Neural cell (in vitro differentiated cells): ENCODE measurements around the gene CXXC1. TPM values are rescaled to one million over a fixed set of nuclear protein-coding genes. Genes with fewer than 3 reads are reported as not detected.

Source experiments
- H2AFZ ChIP-seq: fragments of 200-600, 300-800 bp; sonication (generic), shearing (Covaris generic); 2 replicates; pipeline ENCODE4 v1.6.0; 2014; ENCODE audit warnings: low read depth, mild to moderate bottlenecking, antibody characterized with exemption, low read length, moderate library complexity
- H3F3A ChIP-seq: fragments of 200-600 bp; shearing (Covaris generic); 2 replicates; pipeline ENCODE4 v1.6.1; 2016; ENCODE audit warnings: mild to moderate bottlenecking, moderate library complexity, mixed read lengths, antibody characterized with exemption, low read length; ENCODE audit not compliant: insufficient read depth, poor library complexity, severe bottlenecking
- H3K27ac ChIP-seq: fragments of 200-600, 300-800 bp; sonication (generic), shearing (Covaris generic); 2 replicates; pipeline ENCODE4 v1.5.1; 2014; ENCODE audit warnings: mild to moderate bottlenecking, low read length, moderate library complexity
- H3K27me3 ChIP-seq: fragments of 300-800, 200-600 bp; sonication (generic), shearing (Covaris generic); 2 replicates; pipeline ENCODE4 v1.6.0; 2014; ENCODE audit warnings: mild to moderate bottlenecking, low read depth, low read length, moderate library complexity; ENCODE audit not compliant: insufficient read depth
- H3K36me3 ChIP-seq: fragments of 300-800, 200-600 bp; sonication (generic), shearing (Covaris generic); 2 replicates; pipeline ENCODE4 v1.5.1; 2014; ENCODE audit warnings: mild to moderate bottlenecking, antibody characterized with exemption, low read length, moderate library complexity; ENCODE audit not compliant: insufficient read depth
- H3K4me2 ChIP-seq: fragments of 300-800, 200-600 bp; sonication (generic), shearing (Covaris generic); 2 replicates; pipeline ENCODE4 v1.6.0; 2014; ENCODE audit warnings: mild to moderate bottlenecking, low read length
- H3K4me3 ChIP-seq: fragments of 300-800, 200-600 bp; sonication (generic), shearing (Covaris generic); 2 replicates; pipeline ENCODE4 v1.5.1; 2014; ENCODE audit warnings: mild to moderate bottlenecking, low read length, moderate library complexity
- H3K79me2 ChIP-seq: fragments of 200-600 bp; shearing (Covaris generic); replicated peaks from 2 replicates; pipeline ENCODE4 v1.6.0; 2014; ENCODE audit warnings: mild to moderate bottlenecking, low read length, moderate library complexity; ENCODE audit not compliant: insufficient read depth
- H3K9ac ChIP-seq: fragments of 300-800, 200-600 bp; sonication (generic), shearing (Covaris generic); 2 replicates; pipeline ENCODE4 v1.6.1; 2016; ENCODE audit warnings: mild to moderate bottlenecking, low read length, mixed read lengths
- H3K9me2 ChIP-seq: fragments of 200-600 bp; shearing (Covaris generic); 2 replicates; pipeline ENCODE4 v1.6.1; 2016; ENCODE audit warnings: mild to moderate bottlenecking, low read length, mixed read lengths; ENCODE audit not compliant: insufficient read depth
- H3K9me3 ChIP-seq: fragments of 200-600, 300-800 bp; sonication (generic), shearing (Covaris generic); 2 replicates; pipeline ENCODE4 v1.6.1; 2016; ENCODE audit warnings: mild to moderate bottlenecking, mixed run types, low read length, moderate library complexity, mixed read lengths
- H4K20me1 ChIP-seq: fragments of 200-600 bp; shearing (Covaris generic); 2 replicates; pipeline ENCODE4 v1.6.1; 2016; ENCODE audit warnings: mild to moderate bottlenecking, mixed run types; ENCODE audit not compliant: insufficient read depth
- EP300 ChIP-seq: fragments of 450-650 bp; conservative IDR thresholded peaks from 2 replicates; pipeline ENCODE4 v1.6.1; 2014; ENCODE audit warnings: antibody characterized with exemption, mild to moderate bottlenecking, moderate library complexity; ENCODE audit not compliant: poor library complexity, severe bottlenecking
- EZH2 ChIP-seq: fragments of 200-600, 300-800 bp; shearing (Covaris generic), sonication (generic); IDR thresholded peaks from 2 replicates; pipeline ENCODE4 v1.6.1; 2014; ENCODE audit warnings: antibody characterized with exemption, low read length, borderline replicate concordance, mild to moderate bottlenecking; ENCODE audit not compliant: insufficient read depth, poor library complexity, severe bottlenecking
- MXI1 ChIP-seq: fragments of 450-650 bp; conservative IDR thresholded peaks from 2 replicates; pipeline ENCODE4 v1.6.1; 2014; ENCODE audit warnings: antibody characterized with exemption, mild to moderate bottlenecking; ENCODE audit not compliant: poor library complexity, severe bottlenecking
- POLR2AphosphoS5 ChIP-seq: IDR thresholded peaks from 2 replicates; pipeline ENCODE4 v1.6.1; 2012
- RAD21 ChIP-seq: fragments of 450-650 bp; conservative IDR thresholded peaks from 2 replicates; pipeline ENCODE4 v1.6.1; 2014; ENCODE audit warnings: antibody characterized with exemption, mild to moderate bottlenecking, moderate library complexity
- REST ChIP-seq: IDR thresholded peaks from 2 replicates; pipeline ENCODE4 v1.6.1; 2012; ENCODE audit warnings: borderline replicate concordance
- SMC3 ChIP-seq: fragments of 450-650 bp; conservative IDR thresholded peaks from 2 replicates; pipeline ENCODE4 v1.6.1; 2014; ENCODE audit warnings: antibody characterized with exemption, mild to moderate bottlenecking, moderate library complexity; ENCODE audit not compliant: poor library complexity
- TAF1 ChIP-seq: IDR thresholded peaks from 2 replicates; pipeline ENCODE4 v1.6.1; 2012; ENCODE audit warnings: low read depth
- polyA plus RNA-seq: library from polyadenylated mRNA; depleted of rRNA; stranded (reverse); fragments of >200 nt; gene quantifications from 2 replicates; pipeline ENCODE4 v1.2.3, GENCODE V29; 2014
- TF ChIP-seq, protein P1 (sequence below): fragments of 450-650 bp; IDR thresholded peaks from 2 replicates; pipeline ENCODE4 v1.5.1; 2014; ENCODE audit warnings: antibody characterized with exemption, mild to moderate bottlenecking, moderate library complexity; ENCODE audit not compliant: poor library complexity, severe bottlenecking

CXXC1 gene
- polyA plus RNA-seq, 1 donor from 2014 or later = 99.8 TPM

GRCh38 chr18:50279752-50280151 lies 7.7 kb downstream of the CXXC1 start:
- Histone ChIP-seq H3K79me2 (peaks cover 26% of the 10 kb centered on the region), H2AFZ (no peak overlapping the region), H3K27ac (no peak overlapping the region), H3K4me3 (peak overlapping the region; percentile 82), H3K9me3 (no peaks in the 10 kb centered on the region), H3K4me2 (peak overlapping the region; percentile 77), H4K20me1 (no peaks in the 10 kb centered on the region), H3K9me2 (no peaks in the 10 kb centered on the region), H3F3A (no peaks in the 10 kb centered on the region), H3K9ac (no peak overlapping the region), H3K27me3 (no peaks in the 10 kb centered on the region), H3K36me3 (no peaks in the 10 kb centered on the region)
- no peak for TF ChIP-seq SMC3
- TF ChIP-seq EZH2 = no peak
- TF ChIP-seq TAF1 = no peak
- no peak for TF ChIP-seq RAD21
- TF ChIP-seq POLR2AphosphoS5 = no peak
- no peak for TF ChIP-seq EP300
- TF ChIP-seq REST = no peak
- no peak for TF ChIP-seq MXI1
- TF ChIP-seq, protein P1, sequence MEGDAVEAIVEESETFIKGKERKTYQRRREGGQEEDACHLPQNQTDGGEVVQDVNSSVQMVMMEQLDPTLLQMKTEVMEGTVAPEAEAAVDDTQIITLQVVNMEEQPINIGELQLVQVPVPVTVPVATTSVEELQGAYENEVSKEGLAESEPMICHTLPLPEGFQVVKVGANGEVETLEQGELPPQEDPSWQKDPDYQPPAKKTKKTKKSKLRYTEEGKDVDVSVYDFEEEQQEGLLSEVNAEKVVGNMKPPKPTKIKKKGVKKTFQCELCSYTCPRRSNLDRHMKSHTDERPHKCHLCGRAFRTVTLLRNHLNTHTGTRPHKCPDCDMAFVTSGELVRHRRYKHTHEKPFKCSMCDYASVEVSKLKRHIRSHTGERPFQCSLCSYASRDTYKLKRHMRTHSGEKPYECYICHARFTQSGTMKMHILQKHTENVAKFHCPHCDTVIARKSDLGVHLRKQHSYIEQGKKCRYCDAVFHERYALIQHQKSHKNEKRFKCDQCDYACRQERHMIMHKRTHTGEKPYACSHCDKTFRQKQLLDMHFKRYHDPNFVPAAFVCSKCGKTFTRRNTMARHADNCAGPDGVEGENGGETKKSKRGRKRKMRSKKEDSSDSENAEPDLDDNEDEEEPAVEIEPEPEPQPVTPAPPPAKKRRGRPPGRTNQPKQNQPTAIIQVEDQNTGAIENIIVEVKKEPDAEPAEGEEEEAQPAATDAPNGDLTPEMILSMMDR = no peak

- Histone ChIP-seq H3K79me2 (peaks cover 26% of the 10 kb centered on the region), H3K9me3 (no peaks in the 10 kb centered on the region), H2AFZ (no peak overlapping the region), H3K27me3 (no peaks in the 10 kb centered on the region), H3K4me2 (no peak overlapping the region), H3K4me3 (no peak overlapping the region), H3K9me2 (no peaks in the 10 kb centered on the region), H3K9ac (no peak overlapping the region), H3K27ac (no peak overlapping the region), H4K20me1 (no peaks in the 10 kb centered on the region), H3K36me3 (no peaks in the 10 kb centered on the region), H3F3A (no peaks in the 10 kb centered on the region)
- TF ChIP-seq REST (no peak), RAD21 (no peak), POLR2AphosphoS5 (no peak), TAF1 (no peak), EZH2 (no peak), SMC3 (no peak), MXI1 (no peak), EP300 (no peak)
- TF ChIP-seq, protein P1 = no peak
These were observed 9.6 kb downstream of the CXXC1 start for GRCh38 chr18:50277942-50278341.
